IMR-90 (cell line): ENCODE results near the gene AQP12B.
"Not testable (repeated sequence)": the region's sequence is repeated elsewhere in the genome, so short reads cannot be mapped to it uniquely, and the experiment has no call there.

Source experiments
- CTCF ChIP-seq: conservative IDR thresholded peaks from 2 replicates; pipeline ENCODE4 v1.5.1; 2012; ENCODE audit warnings: mild to moderate bottlenecking, low read depth, low read length, improper control_type of control experiment
- FOS ChIP-seq: fragments of 150-350 bp; IDR thresholded peaks from 2 replicates; pipeline ENCODE4 v1.6.1; 2016; ENCODE audit warnings: low read depth, low read length
- MAZ ChIP-seq: IDR thresholded peaks from 2 replicates; pipeline ENCODE4 v1.6.1; 2012; ENCODE audit warnings: low read depth, mild to moderate bottlenecking, low read length, improper control_type of control experiment, moderate library complexity, borderline replicate concordance
- POLR2A ChIP-seq: IDR thresholded peaks from 2 replicates; pipeline ENCODE4 v1.6.1; 2012; ENCODE audit warnings: mild to moderate bottlenecking, low read depth, low read length
- RAD21 ChIP-seq: IDR thresholded peaks from 2 replicates; pipeline ENCODE4 v1.6.1; 2012; ENCODE audit warnings: low read length, improper control_type of control experiment
- RCOR1 ChIP-seq: IDR thresholded peaks from 2 replicates; pipeline ENCODE4 v1.6.1; 2012; ENCODE audit warnings: mild to moderate bottlenecking, low read length, improper control_type of control experiment; ENCODE audit not compliant: insufficient replicate concordance
- SMC3 ChIP-seq: fragments of 150-350 bp; IDR thresholded peaks from 2 replicates; pipeline ENCODE4 v1.6.1; 2016; ENCODE audit warnings: low read depth, mild to moderate bottlenecking, antibody characterized with exemption, low read length, moderate library complexity
- USF2 ChIP-seq: fragments of 150-350 bp; IDR thresholded peaks from 2 replicates; pipeline ENCODE4 v1.6.1; 2017; ENCODE audit warnings: mild to moderate bottlenecking, antibody characterized with exemption, low read length, low read depth

- TF ChIP-seq MAZ, SMC3, USF2, POLR2A, CTCF, FOS, RAD21, RCOR1: not testable (repeated sequence)
Observed at GRCh38 chr2:240682431-240683224, at the start of gene AQP12B.
